Measurements from ENCODE around the gene L3MBTL4.

The L3MBTL4 gene

DNA sequence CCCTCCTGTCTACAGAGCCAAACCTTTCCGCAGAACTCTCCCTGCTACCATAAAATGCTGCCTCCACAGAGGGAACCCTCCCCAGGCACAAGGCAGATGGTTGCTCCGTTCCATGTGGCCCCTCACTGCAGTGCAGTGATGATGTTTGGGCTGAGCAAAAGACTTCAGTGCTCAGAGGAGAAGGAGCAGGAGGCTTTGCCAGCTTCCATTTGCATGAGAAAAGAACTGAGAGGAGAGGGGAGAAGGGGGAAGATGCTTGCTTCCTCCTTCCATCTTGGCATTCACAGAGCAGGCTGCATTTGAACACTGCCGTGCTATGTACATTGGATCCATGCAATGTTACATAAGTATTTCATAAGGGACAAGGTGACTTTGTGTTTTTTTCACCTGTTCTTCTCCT, 472.8 kb downstream of the L3MBTL4 start:
- no peak overlapping the region for H3K4me3 ChIP-seq (ENCODE audit: low read depth, low read length)
- no peaks in the 10 kb centered on the region for H3K4me1 ChIP-seq
- no peaks in the 10 kb centered on the region for H3K27me3 ChIP-seq
- TF ChIP-seq, protein P1, sequence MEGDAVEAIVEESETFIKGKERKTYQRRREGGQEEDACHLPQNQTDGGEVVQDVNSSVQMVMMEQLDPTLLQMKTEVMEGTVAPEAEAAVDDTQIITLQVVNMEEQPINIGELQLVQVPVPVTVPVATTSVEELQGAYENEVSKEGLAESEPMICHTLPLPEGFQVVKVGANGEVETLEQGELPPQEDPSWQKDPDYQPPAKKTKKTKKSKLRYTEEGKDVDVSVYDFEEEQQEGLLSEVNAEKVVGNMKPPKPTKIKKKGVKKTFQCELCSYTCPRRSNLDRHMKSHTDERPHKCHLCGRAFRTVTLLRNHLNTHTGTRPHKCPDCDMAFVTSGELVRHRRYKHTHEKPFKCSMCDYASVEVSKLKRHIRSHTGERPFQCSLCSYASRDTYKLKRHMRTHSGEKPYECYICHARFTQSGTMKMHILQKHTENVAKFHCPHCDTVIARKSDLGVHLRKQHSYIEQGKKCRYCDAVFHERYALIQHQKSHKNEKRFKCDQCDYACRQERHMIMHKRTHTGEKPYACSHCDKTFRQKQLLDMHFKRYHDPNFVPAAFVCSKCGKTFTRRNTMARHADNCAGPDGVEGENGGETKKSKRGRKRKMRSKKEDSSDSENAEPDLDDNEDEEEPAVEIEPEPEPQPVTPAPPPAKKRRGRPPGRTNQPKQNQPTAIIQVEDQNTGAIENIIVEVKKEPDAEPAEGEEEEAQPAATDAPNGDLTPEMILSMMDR (IDR thresholded peaks at IDR 0.05; ENCODE audit: low read depth, low read length): no peak
- no peak for DNase-seq
- H3K9me3 ChIP-seq: no peaks in the 10 kb centered on the region
- H3K36me3 ChIP-seq: no peaks in the 10 kb centered on the region

DNA sequence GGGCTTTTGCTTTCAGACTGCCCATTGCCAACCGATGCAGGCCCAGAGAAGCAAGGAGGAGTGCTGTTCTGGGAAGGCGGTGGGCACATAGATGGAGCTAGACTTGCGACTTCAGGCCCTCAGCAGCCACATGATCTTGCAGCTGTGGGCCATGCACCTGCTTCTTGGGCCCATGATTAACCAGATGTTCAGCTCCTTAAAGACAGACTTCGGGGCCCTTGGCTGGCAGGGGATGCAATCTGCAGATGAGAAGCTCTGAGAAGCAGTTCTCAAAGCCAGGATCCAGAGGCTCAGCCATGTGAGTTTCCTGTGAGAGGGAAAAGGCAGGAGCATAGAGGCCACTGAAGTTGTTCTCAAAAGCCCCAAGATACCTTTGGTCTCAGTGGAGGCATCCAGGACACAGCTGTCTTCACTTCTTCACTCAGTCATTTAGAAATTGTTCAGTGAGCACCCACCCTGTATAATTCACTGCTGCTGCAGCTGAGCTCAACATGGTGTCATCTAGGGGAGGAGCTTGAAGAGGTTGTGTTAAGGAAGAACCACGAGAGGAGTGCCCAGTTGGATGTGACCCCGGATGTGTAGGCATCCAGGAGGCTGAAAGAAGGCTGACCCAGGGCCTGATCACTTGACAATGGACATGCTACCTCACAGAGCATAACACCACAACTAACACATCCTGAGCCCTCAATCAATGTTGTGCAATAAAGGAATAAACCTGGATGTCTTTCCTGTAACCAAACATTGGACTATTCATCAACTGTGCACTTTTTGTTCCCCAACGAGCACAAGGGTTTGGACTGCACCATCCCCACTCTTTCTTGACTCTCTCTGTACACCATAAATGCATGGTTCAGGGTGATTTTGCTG, 474.7 kb downstream of the L3MBTL4 start:
- Histone ChIP-seq H3K36me3 (no peaks in the 10 kb centered on the region), H3K4me3 (ENCODE audit: low read depth, low read length) (no peak overlapping the region)
- TF ChIP-seq, protein P1 (IDR thresholded peaks at IDR 0.05; ENCODE audit: low read depth, low read length): no peak

DNA sequence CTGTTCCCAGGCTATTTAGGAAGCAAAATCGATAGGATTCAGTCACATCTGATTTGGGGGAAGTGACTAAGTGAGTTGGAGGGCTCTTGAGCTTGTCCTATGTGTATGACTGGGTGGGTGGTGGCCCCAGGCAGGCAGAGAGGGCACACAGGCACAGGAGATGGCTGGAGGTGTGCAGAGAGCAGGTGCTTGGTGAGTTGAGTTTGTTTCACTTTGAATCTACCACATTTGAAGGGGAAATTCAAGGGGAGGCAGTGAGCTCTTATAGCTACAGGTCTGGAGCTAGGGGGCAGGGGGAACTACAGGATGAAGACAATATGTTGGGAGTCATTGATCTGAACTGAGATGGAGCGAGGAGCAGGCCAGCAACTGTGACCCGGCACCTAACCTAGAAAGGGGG, 476.9 kb downstream of the L3MBTL4 start:
- H3K4me3 ChIP-seq (ENCODE audit: low read depth, low read length): no peak overlapping the region
- H3K4me1 ChIP-seq: no peaks in the 10 kb centered on the region
- H3K9me3 ChIP-seq: no peaks in the 10 kb centered on the region
- DNase-seq: no peak
- H3K27me3 ChIP-seq: no peaks in the 10 kb centered on the region
- H3K36me3 ChIP-seq: no peaks in the 10 kb centered on the region
- TF ChIP-seq, protein P1 (IDR thresholded peaks at IDR 0.05; ENCODE audit: low read depth, low read length): no peak

More for the DNA sequence above, 474.7 kb downstream of the L3MBTL4 start:
- Histone ChIP-seq H3K4me1 (no peaks in the 10 kb centered on the region), H3K9me3 (no peaks in the 10 kb centered on the region), H3K27me3 (no peaks in the 10 kb centered on the region)
- no peak for DNase-seq

DNA sequence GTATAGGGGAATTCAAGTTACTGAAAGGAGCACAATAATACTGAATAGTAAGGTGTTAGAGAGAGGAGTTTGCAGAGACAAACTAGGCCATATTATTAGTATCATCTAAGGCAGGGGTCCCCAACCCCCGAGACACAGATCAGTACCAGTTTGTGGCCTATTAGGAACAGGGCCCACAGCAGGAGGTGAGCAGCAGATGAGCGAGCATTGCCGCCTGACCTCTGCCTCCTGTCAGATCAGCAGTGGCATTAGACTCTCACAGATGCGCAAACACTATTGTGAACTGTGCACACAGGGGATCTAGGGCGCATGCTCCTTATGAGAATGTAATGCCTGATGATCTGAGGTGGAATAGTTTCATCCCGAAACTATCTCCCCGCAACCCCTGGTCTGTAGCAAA, 477.6 kb downstream of the L3MBTL4 start:
- no peak for DNase-seq
- H3K4me1 ChIP-seq: no peaks in the 10 kb centered on the region
- TF ChIP-seq, protein P1 (IDR thresholded peaks at IDR 0.05; ENCODE audit: low read depth, low read length): no peak
- H3K36me3 ChIP-seq: no peaks in the 10 kb centered on the region
- no peaks in the 10 kb centered on the region for H3K27me3 ChIP-seq
- H3K9me3 ChIP-seq: no peaks in the 10 kb centered on the region
- H3K4me3 ChIP-seq (ENCODE audit: low read depth, low read length): no peak overlapping the region

- Histone ChIP-seq H3K27me3 (no peaks in the 10 kb centered on the region), H3K4me1 (no peaks in the 10 kb centered on the region), H3K9me3 (no peaks in the 10 kb centered on the region), H3K36me3 (no peaks in the 10 kb centered on the region), H3K4me3 (ENCODE audit: low read depth, low read length) (no peak overlapping the region)
- DNase-seq: no peak
- TF ChIP-seq, protein P1 (IDR thresholded peaks at IDR 0.05; ENCODE audit: low read depth, low read length): no peak
Measured at GRCh38 chr18:5930789-5931188, 483.9 kb downstream of the L3MBTL4 start.

DNA sequence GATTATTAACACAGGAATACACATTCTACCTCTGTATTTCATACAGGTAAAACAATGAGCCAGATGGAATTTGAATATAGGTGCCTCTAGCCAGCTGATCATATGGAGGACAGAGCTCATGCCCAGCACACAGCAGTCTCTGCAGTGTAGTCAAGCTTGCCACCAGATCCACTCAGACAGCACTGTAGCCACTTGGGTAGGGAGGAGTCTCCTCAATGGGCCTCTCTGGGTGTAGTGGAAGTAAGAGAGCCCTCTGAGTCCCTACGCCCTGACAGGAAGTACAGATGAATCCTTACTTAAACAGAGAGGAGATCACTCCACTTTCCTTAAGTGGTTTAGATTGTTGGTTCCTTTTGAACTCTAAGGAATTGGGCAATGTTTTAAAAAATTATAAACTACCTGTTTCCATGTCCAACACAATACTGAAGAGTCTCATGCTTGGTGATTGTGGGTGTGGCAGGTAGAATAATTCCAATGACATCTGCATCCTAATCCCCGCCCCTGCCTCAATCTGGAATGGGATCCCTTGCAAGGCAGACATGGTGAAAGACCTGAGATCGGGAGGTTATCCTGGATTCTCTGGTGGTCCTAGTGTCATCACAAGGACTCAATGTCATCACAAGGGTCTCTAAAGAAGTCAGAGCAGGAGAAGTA, 496.4 kb downstream of the L3MBTL4 start:
- Histone ChIP-seq H3K4me3 (ENCODE audit: low read depth, low read length) (no peak overlapping the region), H3K27me3 (no peaks in the 10 kb centered on the region), H3K36me3 (no peaks in the 10 kb centered on the region), H3K4me1 (no peaks in the 10 kb centered on the region), H3K9me3 (no peaks in the 10 kb centered on the region)
- no peak for DNase-seq
- TF ChIP-seq, protein P1 (IDR thresholded peaks at IDR 0.05; ENCODE audit: low read depth, low read length): no peak
